Measurements from ENCODE around the gene RBFA.

The RBFA gene, protein sequence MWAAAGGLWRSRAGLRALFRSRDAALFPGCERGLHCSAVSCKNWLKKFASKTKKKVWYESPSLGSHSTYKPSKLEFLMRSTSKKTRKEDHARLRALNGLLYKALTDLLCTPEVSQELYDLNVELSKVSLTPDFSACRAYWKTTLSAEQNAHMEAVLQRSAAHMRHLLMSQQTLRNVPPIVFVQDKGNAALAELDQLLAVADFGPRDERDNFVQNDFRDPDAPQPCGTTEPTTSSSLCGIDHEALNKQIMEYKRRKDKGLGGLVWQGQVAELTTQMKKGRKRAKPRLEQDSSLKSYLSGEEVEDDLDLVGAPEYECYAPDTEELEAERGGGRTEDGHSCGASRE

DNA sequence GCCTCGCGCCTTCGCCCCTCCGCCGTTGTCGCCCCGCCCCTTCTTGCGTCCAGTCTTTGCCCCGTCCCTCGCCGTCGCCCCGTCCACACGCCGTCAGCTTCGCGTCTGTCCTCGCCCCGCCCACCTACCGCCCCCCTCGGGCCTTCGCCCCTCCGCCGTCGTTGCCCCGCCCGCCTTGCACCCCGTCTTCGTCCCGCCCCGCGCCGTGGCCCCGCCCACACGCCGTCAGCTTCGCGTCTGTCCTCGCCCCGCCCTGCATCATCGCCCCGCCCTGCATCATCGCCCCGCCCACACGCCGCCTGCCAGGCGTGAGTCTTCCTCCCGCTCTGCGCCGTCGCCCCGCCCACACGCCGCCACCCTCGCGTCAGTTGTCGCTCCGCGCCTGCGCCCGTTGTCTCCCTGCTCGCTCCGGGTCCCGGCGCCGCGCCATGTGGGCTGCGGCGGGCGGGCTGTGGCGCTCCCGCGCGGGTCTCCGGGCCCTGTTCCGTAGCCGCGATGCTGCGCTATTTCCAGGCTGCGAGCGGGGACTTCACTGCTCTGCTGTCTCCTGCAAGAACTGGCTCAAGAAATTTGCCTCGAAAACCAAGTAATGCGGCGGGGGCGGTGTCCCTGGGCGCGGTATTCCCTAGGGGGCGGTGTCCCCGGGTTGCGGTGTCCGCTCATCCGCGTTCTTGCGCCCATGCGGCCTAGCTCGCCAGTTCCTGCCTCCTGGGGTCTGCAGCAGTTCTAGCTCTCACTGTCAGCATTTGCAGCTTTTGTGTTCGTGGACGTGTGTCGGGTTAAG lies at the start of gene RBFA:
TSS of gene RBFA (plus strand) at position 367 of the 784 bp plus-strand sequence. CDS start at position 429, 62 bp downstream.
- DNase-seq (ENCODE audit: low read depth in 2 of 2), result peak; percentile 99 to 100
- peak within 1 kb of the TSS; percentile 91 to 92 for H3K4me3 ChIP-seq (replicated peaks in 1 of 2; ENCODE audit: low read depth in 2 of 2, low read length in 2 of 2)
- TF ChIP-seq, protein P1, sequence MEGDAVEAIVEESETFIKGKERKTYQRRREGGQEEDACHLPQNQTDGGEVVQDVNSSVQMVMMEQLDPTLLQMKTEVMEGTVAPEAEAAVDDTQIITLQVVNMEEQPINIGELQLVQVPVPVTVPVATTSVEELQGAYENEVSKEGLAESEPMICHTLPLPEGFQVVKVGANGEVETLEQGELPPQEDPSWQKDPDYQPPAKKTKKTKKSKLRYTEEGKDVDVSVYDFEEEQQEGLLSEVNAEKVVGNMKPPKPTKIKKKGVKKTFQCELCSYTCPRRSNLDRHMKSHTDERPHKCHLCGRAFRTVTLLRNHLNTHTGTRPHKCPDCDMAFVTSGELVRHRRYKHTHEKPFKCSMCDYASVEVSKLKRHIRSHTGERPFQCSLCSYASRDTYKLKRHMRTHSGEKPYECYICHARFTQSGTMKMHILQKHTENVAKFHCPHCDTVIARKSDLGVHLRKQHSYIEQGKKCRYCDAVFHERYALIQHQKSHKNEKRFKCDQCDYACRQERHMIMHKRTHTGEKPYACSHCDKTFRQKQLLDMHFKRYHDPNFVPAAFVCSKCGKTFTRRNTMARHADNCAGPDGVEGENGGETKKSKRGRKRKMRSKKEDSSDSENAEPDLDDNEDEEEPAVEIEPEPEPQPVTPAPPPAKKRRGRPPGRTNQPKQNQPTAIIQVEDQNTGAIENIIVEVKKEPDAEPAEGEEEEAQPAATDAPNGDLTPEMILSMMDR (IDR thresholded peaks at IDR 0.05; ENCODE audit: low read depth, low read length), result no peak

- TF ChIP-seq, protein P1 (IDR thresholded peaks at IDR 0.05; ENCODE audit: low read depth, low read length), result no peak
- H3K4me3 ChIP-seq (replicated peaks in 1 of 2; ENCODE audit: low read depth in 2 of 2, low read length in 2 of 2), result no peak overlapping the region
These were observed 49.1 kb upstream of the RBFA start for GRCh38 chr18:79985172-79985571.

GRCh38 chr18:79986726-79987125 lies 47.5 kb upstream of the RBFA start:
- peak overlapping the region; percentile 27 to 98 for H3K4me3 ChIP-seq (replicated peaks in 1 of 2; ENCODE audit: low read depth in 2 of 2, low read length in 2 of 2)
- TF ChIP-seq, protein P1 (IDR thresholded peaks at IDR 0.05; ENCODE audit: low read depth, low read length), result no peak
- DNase-seq (ENCODE audit: low read depth in 2 of 2), result no peak

More at GRCh38 chr18:79985172-79985571, 49.1 kb upstream of the RBFA start:
- no peak for DNase-seq (ENCODE audit: low read depth in 2 of 2)

- peak; percentile 15 to 43 for DNase-seq (ENCODE audit: low read depth in 2 of 2)
- TF ChIP-seq, protein P1 (IDR thresholded peaks at IDR 0.05; ENCODE audit: low read depth, low read length), result no peak
- peak overlapping the region; percentile 85 to 98 for H3K4me3 ChIP-seq (replicated peaks in 1 of 2; ENCODE audit: low read depth in 2 of 2, low read length in 2 of 2)
These were observed 46.7 kb upstream of the RBFA start for GRCh38 chr18:79987566-79987965.

- H3K4me3 ChIP-seq (replicated peaks in 1 of 2; ENCODE audit: low read depth in 2 of 2, low read length in 2 of 2), result peak overlapping the region; percentile 85 to 98
- TF ChIP-seq, protein P1 (IDR thresholded peaks at IDR 0.05; ENCODE audit: low read depth, low read length), result peak; percentile 23
- peak; percentile 43 to 44 for DNase-seq (ENCODE audit: low read depth in 2 of 2)
These were observed 46.2 kb upstream of the RBFA start for GRCh38 chr18:79988071-79988450.

DNA sequence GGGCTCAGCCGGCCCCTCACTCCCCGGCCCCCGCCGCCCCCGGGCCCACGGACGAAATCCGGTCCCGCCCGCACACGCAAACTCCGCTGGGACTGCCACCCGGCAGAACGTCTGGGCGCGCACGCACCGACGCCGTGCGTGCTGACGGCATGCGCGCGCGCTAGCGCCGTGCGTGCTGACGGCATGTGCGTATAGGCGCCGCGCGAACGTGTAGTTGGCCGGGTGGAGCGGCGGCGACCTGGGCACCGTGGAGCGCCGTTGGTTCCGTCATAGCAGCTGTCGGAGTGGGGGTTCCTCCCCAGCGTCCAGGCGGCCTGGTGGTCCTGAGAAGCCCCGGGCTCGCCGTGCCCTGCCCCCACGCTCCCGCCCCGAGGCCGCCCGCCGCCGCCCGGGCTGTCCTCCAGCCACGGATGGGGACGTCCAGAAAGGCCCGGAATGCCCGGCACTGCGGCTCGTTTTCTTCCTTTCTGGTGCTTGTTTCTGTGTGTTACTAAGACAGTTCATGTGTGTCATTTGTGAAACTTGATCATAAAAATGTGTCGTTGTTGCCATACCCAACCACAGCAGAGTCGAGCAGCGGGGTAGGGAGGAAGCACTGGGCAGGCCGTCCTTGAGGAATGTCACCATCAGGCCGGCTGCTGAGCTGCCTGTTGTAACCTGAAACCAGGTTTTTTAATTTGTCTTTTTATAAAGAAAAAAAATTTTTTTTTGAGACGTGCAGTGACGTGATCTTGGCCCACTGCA lies 45.6 kb upstream of the RBFA start, which contains the start of gene TXNL4A:
TSS of gene TXNL4A (minus strand) at position 113 of the 744 bp plus-strand sequence. CDS start 171 bp downstream, outside the sequence.
- peak; percentile 84 to 89 for DNase-seq (ENCODE audit: low read depth in 2 of 2)
- H3K4me3 ChIP-seq (replicated peaks in 1 of 2; ENCODE audit: low read depth in 2 of 2, low read length in 2 of 2), result peak within 1 kb of the TSS; percentile 85 to 98
- TF ChIP-seq, protein P1 (IDR thresholded peaks at IDR 0.05; ENCODE audit: low read depth, low read length), result no peak

Data from cardiac fibroblast (primary cell).